Gastrocnemius medialis (tissue), 4 donors: ENCODE data around the gene SBF1. TPM values are rescaled to one million over a fixed set of nuclear protein-coding genes. Genes with fewer than 3 reads are reported as not detected.

Source experiments
- ATAC-seq, 2 donors: fragments of 150-250 bp; one replicate each; pipeline ENCODE4 v1.9.1; 2016
- DNase-seq, 2 donors: peaks; one replicate each; pipeline ENCODE4 v3.0.0-alpha.2; 2019
- H3K27ac ChIP-seq, 4 donors: fragments of 200-600 bp; sonication (generic); 1 replicate in 1 of 4; 2 replicates in 3 of 4; pipeline ENCODE4 v1.5.1; 2016 to 2018; ENCODE audit warnings: mild to moderate bottlenecking in 2 of 4, moderate library complexity in 1 of 4
- H3K27me3 ChIP-seq, 3 donors: fragments of 200-600 bp; sonication (generic) in 2 of 3; 1 replicate in 1 of 3; 2 replicates in 2 of 3; pipeline versions ENCODE4 v1.5.1 to v1.6.0; 2016 to 2019; ENCODE audit warnings: mild to moderate bottlenecking in 1 of 3, moderate library complexity in 1 of 3
- H3K36me3 ChIP-seq, 2 donors: fragments of 200-600 bp; sonication (generic) in 1 of 2; one replicate each; pipeline ENCODE4 v1.5.1; 2017 to 2018
- H3K4me1 ChIP-seq, 2 donors: fragments of 200-600 bp; sonication (generic) in 1 of 2; one replicate each; pipeline ENCODE4 v1.5.1; 2016 to 2017; ENCODE audit warnings: mild to moderate bottlenecking in 2 of 2
- H3K4me3 ChIP-seq, 4 donors: fragments of 200-600 bp; sonication (generic) in 3 of 4; 1 replicate in 1 of 4; 2 replicates in 3 of 4; pipeline ENCODE4 v1.5.1; 2016 to 2019; ENCODE audit warnings: mild to moderate bottlenecking in 2 of 4
- H3K9me3 ChIP-seq, 3 donors: fragments of 200-600 bp; sonication (generic) in 2 of 3; 1 replicate in 1 of 3; 2 replicates in 2 of 3; pipeline ENCODE4 v1.5.1; 2016 to 2019
- CTCF ChIP-seq, 5 experiments: fragments of 450-650 bp in 3 of 5; fragments of 200-600 bp in 2 of 5; sonication (generic) in 2 of 5; IDR thresholded peaks in 4 of 5; conservative IDR thresholded peaks in 1 of 5; 1 replicate in 4 of 5; 2 replicates in 1 of 5; pipeline ENCODE4 v1.5.1; 2016 to 2019; ENCODE audit warnings: antibody characterized with exemption in 5 of 5, mild to moderate bottlenecking in 3 of 5, moderate library complexity in 3 of 5
- POLR2A ChIP-seq, 2 donors: fragments of 450-650 bp; IDR thresholded peaks; one replicate each; pipeline ENCODE4 v1.6.1; 2017; ENCODE audit warnings: antibody characterized with exemption in 2 of 2, mild to moderate bottlenecking in 2 of 2, moderate library complexity in 2 of 2
- in situ Hi-C, 4 donors: fragments of 200-750 bp; cut with MboI; loops; one replicate each; pipeline versions ENCODE4 v1.15.0 to v1.8.0; 2017; ENCODE audit warnings: low sequenced_read_pairs in 4 of 4
- intact Hi-C: fragments of 100-400 bp; cut with DNase I; formaldehyde crosslinking; loops from one replicate; pipeline ENCODE4 v1.15.1; 2023; ENCODE audit warnings: low total_unique reads
- total RNA-seq, 4 donors: library from RNA; depleted of rRNA; stranded (reverse); fragments of >200 nt; gene quantifications; one replicate each; pipeline versions ENCODE4 v1.1.0 to v1.2.3, GENCODE V29; 2016

The SBF1 gene
- total RNA-seq, 4 donors from 2014 or later, result 50.5 to 116 (median 107) TPM

GRCh38 chr22:50439871-50440331, 34.9 kb downstream of the SBF1 start:
- H3K4me3 ChIP-seq, result no peak overlapping the region
- ATAC-seq (no peak), DNase-seq (no peak)
- in situ Hi-C loops, result no loop called here
- TF ChIP-seq CTCF (IDR thresholded peaks at IDR 0.05 in 4 of 5, conservative IDR thresholded peaks at IDR 0.05 in 1 of 5) (no peak), POLR2A (IDR thresholded peaks at IDR 0.05) (no peak)
- H3K27me3 ChIP-seq, result no peaks in the 10 kb centered on the region
- no peak overlapping the region for H3K27ac ChIP-seq
- intact Hi-C loops, result loop anchor here (10.0 kb wide), 1 partner anchor 205 kb away; no protein-coding TSS in a partner anchor
- H3K9me3 ChIP-seq, result no peaks in the 10 kb centered on the region
- peaks cover 0 to 63% of the 10 kb centered on the region in 2 donors for H3K36me3 ChIP-seq
- no peaks in the 10 kb centered on the region for H3K4me1 ChIP-seq

- no peaks in the 10 kb centered on the region for H3K4me1 ChIP-seq
- DNase-seq, result no peak
- no peaks in the 10 kb centered on the region for H3K27me3 ChIP-seq
- in situ Hi-C loops (no loop called here), intact Hi-C loops (loop anchor here (10.0 kb wide), 1 partner anchor 205 kb away; no protein-coding TSS in a partner anchor)
- ATAC-seq, result no peak
- no peak overlapping the region for H3K4me3 ChIP-seq
- no peak overlapping the region for H3K27ac ChIP-seq
- no peak for TF ChIP-seq POLR2A (IDR thresholded peaks at IDR 0.05)
- TF ChIP-seq CTCF (IDR thresholded peaks at IDR 0.05 in 4 of 5, conservative IDR thresholded peaks at IDR 0.05 in 1 of 5), result no peak
- H3K9me3 ChIP-seq, result no peaks in the 10 kb centered on the region
- H3K36me3 ChIP-seq, result peaks cover 0 to 65% of the 10 kb centered on the region in 2 donors
Observed at GRCh38 chr22:50439314-50439870, 35.4 kb downstream of the SBF1 start.

GRCh38 chr22:50438305-50439275, 36.2 kb downstream of the SBF1 start:
- Histone ChIP-seq H3K27ac (no peak overlapping the region), H3K4me1 (no peaks in the 10 kb centered on the region), H3K4me3 (no peak overlapping the region), H3K36me3 (peaks cover 0 to 65% of the 10 kb centered on the region in 2 donors), H3K9me3 (no peaks in the 10 kb centered on the region), H3K27me3 (no peaks in the 10 kb centered on the region)
- TF ChIP-seq POLR2A (IDR thresholded peaks at IDR 0.05) (no peak), CTCF (IDR thresholded peaks at IDR 0.05 in 4 of 5, conservative IDR thresholded peaks at IDR 0.05 in 1 of 5) (no peak)
- intact Hi-C loops (loop anchor here (10.0 kb wide), 1 partner anchor 204 kb away; no protein-coding TSS in a partner anchor), in situ Hi-C loops (no loop called here)
- DNase-seq, result no peak
- ATAC-seq, result no peak

GRCh38 chr22:50437511-50438304, 37.1 kb downstream of the SBF1 start:
- intact Hi-C loops (loop anchor here (10.0 kb wide), 1 partner anchor 203 kb away; no protein-coding TSS in a partner anchor), in situ Hi-C loops (no loop called here)
- Histone ChIP-seq H3K27ac (no peak overlapping the region), H3K4me1 (no peaks in the 10 kb centered on the region), H3K36me3 (peaks cover 0 to 67% of the 10 kb centered on the region in 2 donors), H3K4me3 (no peak overlapping the region), H3K27me3 (no peaks in the 10 kb centered on the region), H3K9me3 (no peaks in the 10 kb centered on the region)
- ATAC-seq, result no peak
- TF ChIP-seq CTCF (IDR thresholded peaks at IDR 0.05 in 4 of 5, conservative IDR thresholded peaks at IDR 0.05 in 1 of 5) (no peak), POLR2A (IDR thresholded peaks at IDR 0.05) (no peak)
- no peak for DNase-seq
